T-helper 9 cell (primary cell): ENCODE results near the gene ARSB.
"Not testable (repeated sequence)": the region's sequence is repeated elsewhere in the genome, so short reads cannot be mapped to it uniquely, and the experiment has no call there.

Experiments used
- DNase-seq: peaks from one replicate; pipeline ENCODE4 v3.0.0-alpha.2; 2020

ARSB gene

GRCh38 chr5:78746021-78746770 is 238.9 kb downstream of the ARSB start:
- DNase-seq: no peak

- DNase-seq: no peak
Measured at GRCh38 chr5:78744951-78745534, 240.1 kb downstream of the ARSB start.

GRCh38 chr5:78741019-78741418 is 244.1 kb downstream of the ARSB start:
- DNase-seq: no peak

GRCh38 chr5:78738693-78739300 is 246.3 kb downstream of the ARSB start:
- DNase-seq: no peak

GRCh38 chr5:78738104-78738503 is 247.0 kb downstream of the ARSB start:
- no peak for DNase-seq

GRCh38 chr5:78735834-78736463 is 249.2 kb downstream of the ARSB start:
- no peak for DNase-seq

- no peak for DNase-seq
Measured at GRCh38 chr5:78734950-78735349, 250.2 kb downstream of the ARSB start.

- DNase-seq: no peak
Measured at GRCh38 chr5:78734094-78734845, 250.8 kb downstream of the ARSB start.

- not testable (repeated sequence) for DNase-seq
Measured at GRCh38 chr5:78732721-78733120, 252.4 kb downstream of the ARSB start.

GRCh38 chr5:78731884-78732283 is 253.2 kb downstream of the ARSB start:
- DNase-seq: no peak

- DNase-seq: no peak
Measured at GRCh38 chr5:78730300-78731094, 254.6 kb downstream of the ARSB start.

GRCh38 chr5:78727786-78728761 is 257.0 kb downstream of the ARSB start:
- DNase-seq: no peak
